ENCODE data around the gene MYBPHL.

The MYBPHL gene

GRCh38 chr1:109266965-109267364 lies 39.8 kb downstream of the MYBPHL start:
- no peak for DNase-seq (ENCODE audit: extremely low read depth in 1 of 2, low read depth in 1 of 2)

- DNase-seq (ENCODE audit: extremely low read depth in 1 of 2, low read depth in 1 of 2), result no peak
Measured at GRCh38 chr1:109265741-109266330, 41.0 kb downstream of the MYBPHL start.

- DNase-seq (ENCODE audit: extremely low read depth in 1 of 2, low read depth in 1 of 2), result no peak
Measured at GRCh38 chr1:109265016-109265415, 41.8 kb downstream of the MYBPHL start.

GRCh38 chr1:109264379-109264755 lies 42.4 kb downstream of the MYBPHL start:
- DNase-seq (ENCODE audit: extremely low read depth in 1 of 2, low read depth in 1 of 2), result no peak

- DNase-seq (ENCODE audit: extremely low read depth in 1 of 2, low read depth in 1 of 2), result peak; percentile 31 to 65
Measured at GRCh38 chr1:109263597-109264378, 43.0 kb downstream of the MYBPHL start.

GRCh38 chr1:109263234-109263596 lies 43.6 kb downstream of the MYBPHL start:
- DNase-seq (ENCODE audit: extremely low read depth in 1 of 2, low read depth in 1 of 2), result no peak

GRCh38 chr1:109262231-109263055 lies 44.4 kb downstream of the MYBPHL start:
- DNase-seq (ENCODE audit: extremely low read depth in 1 of 2, low read depth in 1 of 2), result no peak

GRCh38 chr1:109261578-109261977 lies 45.2 kb downstream of the MYBPHL start:
- no peak for DNase-seq (ENCODE audit: extremely low read depth in 1 of 2, low read depth in 1 of 2)

- no peak for DNase-seq (ENCODE audit: extremely low read depth in 1 of 2, low read depth in 1 of 2)
Measured at GRCh38 chr1:109261006-109261405, 45.8 kb downstream of the MYBPHL start.

GRCh38 chr1:109259674-109260557 lies 46.9 kb downstream of the MYBPHL start:
- DNase-seq (ENCODE audit: extremely low read depth in 1 of 2, low read depth in 1 of 2), result no peak

GRCh38 chr1:109258481-109259466 lies 48.0 kb downstream of the MYBPHL start:
- no peak for DNase-seq (ENCODE audit: extremely low read depth in 1 of 2, low read depth in 1 of 2)

- no peak for DNase-seq (ENCODE audit: extremely low read depth in 1 of 2, low read depth in 1 of 2)
Measured at GRCh38 chr1:109257682-109258421, 49.0 kb downstream of the MYBPHL start.

GRCh38 chr1:109256971-109257681 lies 49.7 kb downstream of the MYBPHL start:
- no peak for DNase-seq (ENCODE audit: extremely low read depth in 1 of 2, low read depth in 1 of 2)

- DNase-seq (ENCODE audit: extremely low read depth in 1 of 2, low read depth in 1 of 2), result no peak
Measured at GRCh38 chr1:109256085-109256484, 50.7 kb downstream of the MYBPHL start.

- no peak for DNase-seq (ENCODE audit: extremely low read depth in 1 of 2, low read depth in 1 of 2)
Measured at GRCh38 chr1:109255678-109256077, 51.1 kb downstream of the MYBPHL start.

- DNase-seq (ENCODE audit: extremely low read depth in 1 of 2, low read depth in 1 of 2), result no peak
Measured at GRCh38 chr1:109255097-109255651, 51.6 kb downstream of the MYBPHL start.

- no peak for DNase-seq (ENCODE audit: extremely low read depth in 1 of 2, low read depth in 1 of 2)
Measured at GRCh38 chr1:109254621-109255096, 52.2 kb downstream of the MYBPHL start.
